ENCODE data around the gene DGKI.

DNA sequence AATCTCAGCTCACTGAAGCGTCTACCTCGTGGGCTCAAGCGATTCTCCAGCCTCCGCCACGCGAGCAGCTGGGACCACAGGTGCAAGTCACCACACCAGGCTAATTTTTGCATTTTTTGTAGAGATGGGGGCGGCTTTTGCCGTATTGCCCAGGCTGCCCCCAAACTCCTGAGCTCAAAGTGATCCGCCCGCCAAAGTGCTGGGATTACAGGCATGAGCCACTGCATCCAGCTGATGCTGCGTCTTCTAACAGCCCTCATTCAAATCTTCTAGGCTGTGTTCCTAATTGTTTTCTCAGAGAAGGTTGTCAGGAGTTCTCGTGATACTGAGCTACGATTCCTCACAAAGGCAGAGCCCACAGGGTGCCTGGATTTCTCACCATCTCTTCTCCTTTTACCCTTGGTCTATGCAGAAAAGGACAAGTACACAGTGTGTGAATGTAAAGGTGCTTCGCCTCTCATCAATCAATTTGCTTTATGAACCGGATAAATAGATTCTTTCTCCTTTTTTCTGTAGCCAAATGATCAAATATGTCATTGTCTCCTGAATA, 255.9 kb downstream of the DGKI start:
- TF ChIP-seq, protein P1, sequence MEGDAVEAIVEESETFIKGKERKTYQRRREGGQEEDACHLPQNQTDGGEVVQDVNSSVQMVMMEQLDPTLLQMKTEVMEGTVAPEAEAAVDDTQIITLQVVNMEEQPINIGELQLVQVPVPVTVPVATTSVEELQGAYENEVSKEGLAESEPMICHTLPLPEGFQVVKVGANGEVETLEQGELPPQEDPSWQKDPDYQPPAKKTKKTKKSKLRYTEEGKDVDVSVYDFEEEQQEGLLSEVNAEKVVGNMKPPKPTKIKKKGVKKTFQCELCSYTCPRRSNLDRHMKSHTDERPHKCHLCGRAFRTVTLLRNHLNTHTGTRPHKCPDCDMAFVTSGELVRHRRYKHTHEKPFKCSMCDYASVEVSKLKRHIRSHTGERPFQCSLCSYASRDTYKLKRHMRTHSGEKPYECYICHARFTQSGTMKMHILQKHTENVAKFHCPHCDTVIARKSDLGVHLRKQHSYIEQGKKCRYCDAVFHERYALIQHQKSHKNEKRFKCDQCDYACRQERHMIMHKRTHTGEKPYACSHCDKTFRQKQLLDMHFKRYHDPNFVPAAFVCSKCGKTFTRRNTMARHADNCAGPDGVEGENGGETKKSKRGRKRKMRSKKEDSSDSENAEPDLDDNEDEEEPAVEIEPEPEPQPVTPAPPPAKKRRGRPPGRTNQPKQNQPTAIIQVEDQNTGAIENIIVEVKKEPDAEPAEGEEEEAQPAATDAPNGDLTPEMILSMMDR (IDR thresholded peaks at IDR 0.05), result no peak
- TF ChIP-seq POLR2A (IDR thresholded peaks at IDR 0.05), result no peak
